ENCODE measurements around the gene IGSF11. TPM values are rescaled to one million over a fixed set of nuclear protein-coding genes. Genes with fewer than 3 reads are reported as not detected.

Gene IGSF11
- total RNA-seq, 1 experiment from 2014 or later = 0.45 TPM

DNA sequence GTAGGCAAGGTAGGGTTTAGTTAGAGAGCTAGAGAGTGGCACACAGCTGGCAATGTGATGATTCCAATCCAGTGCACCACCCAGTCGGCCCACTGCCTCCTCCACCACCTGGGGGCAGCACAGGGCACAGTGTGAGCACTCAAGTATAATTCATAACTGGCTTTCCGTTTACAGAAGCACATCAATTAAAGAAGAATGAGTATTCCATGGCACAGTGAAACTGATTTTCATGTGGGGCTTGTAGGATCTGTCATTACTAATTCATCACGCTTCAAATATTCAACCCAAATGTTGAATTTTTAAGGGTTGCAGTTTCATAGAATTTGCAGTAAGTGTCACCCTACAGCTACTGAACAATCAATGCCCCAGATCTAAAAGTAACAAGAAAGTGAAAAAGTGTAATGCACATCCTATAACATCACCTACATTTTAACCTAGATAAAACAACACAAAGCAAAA is 149.9 kb downstream of the IGSF11 start:
- peak; percentile 63 for DNase-seq (ENCODE audit: low spot score)

DNA sequence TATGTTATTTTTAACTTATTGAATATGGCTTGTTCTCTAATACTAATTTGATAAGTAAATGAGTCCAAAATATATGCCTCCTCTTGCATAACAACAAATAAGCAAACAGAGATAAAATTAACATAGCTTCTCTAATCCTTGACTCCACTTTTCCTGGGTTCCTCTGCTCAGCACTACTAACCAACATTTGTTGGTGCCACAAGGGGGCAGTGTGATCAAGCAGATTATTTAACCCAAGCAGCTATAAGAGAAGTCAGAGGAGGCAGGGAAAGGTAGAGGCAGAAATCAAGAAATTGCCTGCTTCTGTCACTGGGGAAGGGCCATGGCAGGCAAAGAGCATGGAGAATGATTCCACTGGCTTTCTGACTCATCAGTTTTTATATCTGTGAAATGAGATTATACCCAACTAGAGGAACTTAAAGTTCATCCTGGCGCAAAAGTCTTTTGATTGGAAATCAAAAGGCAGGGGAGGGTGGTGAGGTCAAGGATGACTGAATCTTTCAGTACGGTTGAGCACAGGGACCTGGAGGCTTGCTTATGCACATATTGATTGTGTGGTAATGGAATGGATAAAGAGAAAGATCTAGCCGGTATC is 152.2 kb downstream of the IGSF11 start:
- peak; percentile 73 for DNase-seq (ENCODE audit: low spot score)

DNA sequence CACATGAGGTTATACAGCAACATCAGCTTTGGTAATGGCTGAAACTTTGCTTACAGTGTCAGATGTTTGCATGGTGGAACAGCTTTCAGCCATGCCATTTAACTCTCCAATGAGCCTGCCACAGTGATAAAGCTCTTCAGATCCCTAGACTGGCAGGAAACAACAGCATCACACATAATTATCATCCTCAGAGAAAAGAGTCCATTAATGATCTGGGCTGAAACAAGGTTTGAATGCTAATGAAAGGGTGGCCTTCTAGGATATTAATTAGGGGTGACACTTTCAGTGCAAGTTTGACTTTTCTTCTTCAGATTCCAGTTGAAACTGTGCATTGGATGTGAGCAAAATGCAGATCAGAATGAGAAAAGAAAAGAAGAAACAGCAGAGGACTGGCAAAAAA is 166.6 kb downstream of the IGSF11 start:
- DNase-seq (ENCODE audit: low spot score) = no peak

DNA sequence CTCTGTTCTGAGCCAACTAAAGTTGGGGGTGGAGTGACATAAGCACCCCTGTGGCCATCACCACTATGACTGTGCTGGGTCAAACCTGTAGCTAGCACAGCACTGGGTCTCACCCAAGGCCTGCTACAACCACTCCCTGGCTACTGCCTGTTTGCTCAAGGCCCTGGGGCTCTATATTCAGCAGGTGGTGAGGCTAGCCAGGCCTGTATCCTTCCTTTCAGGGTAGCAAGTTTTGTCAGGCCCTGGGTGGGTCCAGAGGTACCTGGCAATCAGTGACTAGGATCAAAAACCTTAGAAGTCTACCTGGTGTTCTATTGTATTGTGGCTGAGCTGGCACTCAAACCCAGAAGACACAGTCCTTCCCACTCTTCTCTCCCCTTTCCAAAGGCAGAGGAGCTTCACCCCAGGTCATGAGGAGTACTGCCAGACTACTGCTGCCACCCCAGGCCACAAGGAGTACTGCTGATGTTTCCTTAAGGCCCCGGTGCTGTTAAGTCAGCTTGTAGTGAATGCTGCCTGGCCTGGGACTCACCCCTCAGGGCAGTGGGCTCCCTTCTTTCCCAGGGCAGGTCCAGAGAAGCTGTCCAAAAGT is 170.8 kb downstream of the IGSF11 start:
- DNase-seq (ENCODE audit: low spot score) = peak; percentile 52

DNA sequence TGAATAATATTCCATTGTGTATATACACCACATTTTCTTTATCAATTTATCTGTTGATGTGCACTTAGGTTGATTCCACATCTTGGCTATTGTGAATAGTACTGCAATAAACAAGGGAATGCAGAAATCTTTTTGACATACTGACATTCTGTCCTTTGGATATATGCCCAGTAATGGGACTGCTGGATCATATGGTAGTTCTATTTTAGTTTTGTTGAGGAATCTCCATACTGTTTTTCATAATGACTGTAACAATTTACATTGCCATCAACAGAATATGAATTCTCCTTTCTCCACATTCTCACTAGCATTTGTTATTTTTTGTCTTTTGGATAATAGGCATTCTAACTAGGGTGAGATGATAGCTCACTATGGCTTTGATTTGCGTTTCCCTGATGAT is 174.7 kb downstream of the IGSF11 start:
- DNase-seq (ENCODE audit: low spot score) = no peak

DNA sequence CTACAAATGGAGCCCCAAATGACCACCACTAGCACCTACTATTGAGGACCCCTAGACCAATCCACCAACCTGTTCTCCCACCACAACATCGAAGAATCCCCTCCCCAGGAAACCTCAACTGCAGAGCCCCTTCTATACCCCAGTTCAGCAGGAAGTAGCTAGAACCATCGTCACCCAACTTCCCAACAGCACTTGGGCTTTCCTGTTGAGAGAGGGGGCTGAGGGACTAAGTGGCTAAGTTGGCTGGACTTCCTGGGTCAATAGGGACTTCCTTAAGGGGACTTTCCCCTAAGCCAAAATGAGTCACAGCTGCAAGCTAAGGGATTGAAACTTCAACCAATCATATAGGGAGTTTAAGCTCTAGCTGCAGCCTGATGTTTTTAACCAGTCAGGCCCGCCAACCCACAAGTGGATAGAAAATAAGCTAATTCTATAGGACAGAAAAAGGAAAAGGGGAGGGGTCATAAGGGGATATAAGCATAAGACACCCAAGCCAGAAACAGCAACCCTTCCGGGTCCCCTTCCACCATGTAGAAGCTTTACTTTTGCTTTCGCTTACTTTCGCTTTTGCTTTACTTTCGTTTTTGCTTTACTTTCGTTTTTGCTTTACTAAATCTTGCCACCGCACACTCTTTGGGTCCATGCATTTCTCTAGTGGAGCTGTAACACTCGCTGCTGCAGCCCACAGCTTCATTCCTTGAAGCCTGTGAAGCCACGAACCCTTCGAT is 183.0 kb downstream of the IGSF11 start:
- peak; percentile 60 for DNase-seq (ENCODE audit: low spot score)

DNA sequence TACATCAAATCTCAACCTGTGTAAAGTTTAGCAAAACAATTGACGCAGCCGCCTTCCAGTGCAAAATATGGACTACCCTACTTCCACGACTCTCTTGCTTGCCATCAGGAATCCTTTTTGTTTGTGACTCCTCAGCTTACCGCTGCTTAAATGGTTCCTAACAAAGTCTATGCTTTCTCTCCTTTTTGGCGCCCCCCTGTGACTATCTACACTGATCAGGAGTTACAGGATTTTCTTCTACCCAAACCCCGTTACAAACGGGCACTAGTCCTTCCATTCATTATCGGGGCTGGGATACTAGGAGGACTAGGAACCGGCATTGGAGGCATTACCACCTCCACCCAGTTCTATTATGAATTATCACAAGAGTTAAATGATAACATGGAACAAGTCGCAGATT is 184.0 kb downstream of the IGSF11 start:
- no peak for DNase-seq (ENCODE audit: low spot score)

Other genes starting within 250 kb of the IGSF11 start
- gene TEX55, start 111.3 kb upstream of the IGSF11 start, total RNA-seq (2014; rRNA removed; shearing (Covaris generic)) = not detected in 2 replicates
- not detected in 2 replicates for gene UPK1B, start 138.8 kb upstream of the IGSF11 start, total RNA-seq (2014; rRNA removed; shearing (Covaris generic))
- gene B4GALT4, start 206.0 kb upstream of the IGSF11 start, total RNA-seq (2014; rRNA removed; shearing (Covaris generic)) = 25.3 and 30.5 TPM in 2 replicates